Measurements from ENCODE around the gene MORN3.
"Not testable (repeated sequence)": the region's sequence is repeated elsewhere in the genome, so short reads cannot be mapped to it uniquely, and the experiment has no call there.

Gene MORN3

DNA sequence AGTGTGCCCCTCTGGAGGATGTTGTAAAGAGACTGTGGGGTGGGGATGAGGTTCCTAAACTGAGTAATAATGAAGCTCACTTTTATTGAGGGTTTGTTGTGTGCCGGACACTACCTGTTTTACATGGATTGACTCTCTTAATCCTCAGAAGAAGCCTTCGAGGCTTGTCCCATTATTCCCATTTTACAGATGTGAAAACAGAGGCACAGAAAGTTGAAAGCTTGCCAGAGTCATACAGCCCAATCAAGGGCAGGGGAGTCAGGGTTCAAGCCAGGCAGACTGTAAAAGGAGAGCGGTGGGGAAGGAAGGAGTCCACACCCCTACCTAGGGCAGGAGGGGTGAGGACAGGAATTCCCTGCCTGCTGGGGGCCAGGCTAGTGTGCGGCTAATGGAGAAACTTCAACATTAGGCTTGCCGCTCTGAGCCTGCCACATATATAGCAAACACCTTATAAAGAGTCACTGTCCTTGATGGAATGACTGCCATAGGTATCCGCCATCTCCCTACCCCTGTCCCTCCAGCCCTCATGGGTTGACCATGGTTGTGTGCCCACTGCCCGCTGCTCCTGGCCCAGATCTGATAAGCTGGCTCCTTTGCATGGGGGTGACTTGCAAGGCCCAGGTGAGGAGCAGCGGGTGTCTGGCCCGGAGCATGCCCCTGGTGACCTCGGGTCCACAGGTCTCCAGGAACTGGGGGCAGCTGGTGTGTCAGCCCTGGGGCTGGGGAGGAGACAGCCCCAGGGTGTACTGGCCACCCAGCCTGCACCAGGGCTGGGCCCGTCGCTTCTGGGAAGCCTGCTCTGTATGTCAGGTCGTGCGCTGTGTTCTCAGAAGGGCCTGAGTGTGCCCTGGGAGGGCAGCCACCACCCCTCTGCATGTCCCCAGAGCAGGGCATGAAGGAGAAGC lies 30.9 kb downstream of the MORN3 start:
- DNase-seq (ENCODE audit: low read depth) = no peak

DNA sequence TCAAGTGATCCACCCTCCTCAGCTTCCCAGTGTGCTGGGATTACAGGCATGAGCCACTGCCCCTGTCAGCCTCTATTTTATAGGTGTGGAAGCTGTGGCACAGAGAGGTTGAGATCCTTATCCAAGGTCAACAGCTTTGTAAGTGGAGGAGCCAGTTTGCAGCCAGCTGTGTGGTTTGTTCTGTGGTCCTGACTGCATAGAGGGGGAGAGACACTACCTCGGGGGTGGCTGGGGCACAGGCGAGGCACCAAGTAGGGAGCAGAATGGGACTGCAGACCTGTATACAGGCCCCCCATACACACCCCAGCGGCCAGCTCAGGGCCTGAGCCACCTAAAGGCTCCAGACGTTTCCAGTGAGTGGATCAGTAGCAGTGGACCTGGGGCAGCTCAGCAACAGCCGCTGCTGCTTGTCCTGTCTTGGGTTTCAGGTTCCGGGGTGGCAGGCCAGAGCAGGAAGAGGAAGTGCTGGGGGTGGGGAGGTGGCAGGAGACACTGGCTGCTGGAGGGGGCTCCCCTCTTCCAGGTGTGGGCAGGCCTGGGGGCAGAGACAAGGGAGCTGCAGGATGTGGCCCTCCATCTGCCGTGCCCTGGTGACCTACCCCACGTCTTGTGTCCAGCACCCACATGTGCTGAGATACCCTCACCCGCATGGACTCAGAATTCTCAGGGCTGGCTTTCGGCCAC lies 32.1 kb downstream of the MORN3 start:
- DNase-seq (ENCODE audit: low read depth) = no peak

DNA sequence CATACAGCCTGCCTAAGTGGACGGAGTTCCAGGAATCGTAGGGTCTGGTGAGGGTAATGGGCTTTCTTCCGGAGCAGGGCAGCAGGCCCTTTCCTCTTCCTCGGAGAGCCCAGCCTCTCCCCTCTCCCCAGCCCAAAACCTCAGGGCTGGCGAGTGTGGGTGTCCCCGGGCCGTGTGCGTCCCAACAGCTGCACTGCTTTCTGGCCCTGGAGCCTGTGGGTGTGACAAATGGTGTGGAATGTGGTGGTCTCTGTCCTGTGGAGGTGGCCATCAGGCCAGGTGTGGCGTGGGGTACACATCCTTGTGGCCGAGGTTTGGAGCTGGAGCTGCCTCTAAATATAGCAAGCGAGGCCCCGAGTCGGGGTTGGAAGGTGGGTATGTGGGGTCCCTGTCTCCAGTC lies 34.6 kb downstream of the MORN3 start:
- no peak for DNase-seq (ENCODE audit: low read depth)

DNA sequence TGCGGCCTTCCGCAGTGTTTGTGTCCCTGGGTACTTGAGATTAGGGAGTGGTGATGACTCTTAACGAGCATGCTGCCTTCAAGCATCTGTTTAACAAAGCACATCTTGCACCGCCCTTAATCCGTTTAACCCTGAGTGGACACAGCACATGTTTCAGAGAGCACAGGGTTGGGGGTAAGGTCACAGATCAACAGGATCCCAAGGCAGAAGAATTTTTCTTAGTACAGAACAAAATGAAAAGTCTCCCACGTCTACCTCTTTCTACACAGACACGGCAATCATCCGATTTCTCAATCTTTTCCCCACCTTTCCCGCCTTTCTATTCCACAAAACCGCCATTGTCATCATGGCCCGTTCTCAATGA lies 35.6 kb downstream of the MORN3 start:
- DNase-seq (ENCODE audit: low read depth) = not testable (repeated sequence)

DNA sequence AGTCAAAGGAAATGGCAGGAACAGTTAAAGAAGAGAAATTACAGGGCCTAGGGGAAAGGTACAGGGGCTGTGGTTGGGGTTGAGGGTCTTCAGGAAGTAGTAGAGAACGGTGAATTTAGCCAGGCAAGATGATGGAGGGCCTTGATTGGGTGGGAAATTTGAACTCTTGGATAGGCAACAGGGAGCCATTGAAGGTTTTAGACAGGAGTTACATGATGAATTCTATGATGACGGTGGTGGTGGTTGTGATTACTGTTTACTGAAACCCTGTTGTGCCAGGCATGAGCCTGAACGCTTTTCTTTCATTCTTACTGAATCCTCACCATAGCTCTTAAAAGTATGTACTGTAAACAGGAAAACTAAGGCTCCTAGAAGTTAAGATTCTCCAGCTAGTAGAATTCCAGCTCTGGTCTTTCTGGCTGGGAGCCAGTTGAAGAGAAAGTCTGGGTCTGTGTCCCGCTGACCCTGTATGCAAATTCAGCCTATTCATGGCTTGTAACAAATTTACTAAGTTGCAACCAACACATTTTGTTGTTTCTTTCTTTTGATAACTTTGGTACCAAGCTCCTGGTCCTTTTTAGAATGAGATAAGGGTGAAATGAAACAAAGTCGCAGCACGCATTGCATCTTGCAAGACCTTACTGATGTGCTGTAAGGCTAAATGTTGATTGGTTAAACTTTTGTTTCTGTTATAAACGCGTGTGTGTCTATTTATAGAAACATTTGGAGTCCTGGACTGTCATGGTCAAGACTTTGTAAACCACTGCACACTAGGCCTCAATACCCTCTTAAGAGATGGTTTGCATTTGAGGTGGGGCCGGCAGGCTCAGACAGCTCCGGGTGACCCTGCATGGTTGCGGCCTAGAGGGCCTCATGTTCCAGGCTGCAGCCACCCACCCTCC lies 37.1 kb downstream of the MORN3 start:
- DNase-seq (ENCODE audit: low read depth) = no peak

DNA sequence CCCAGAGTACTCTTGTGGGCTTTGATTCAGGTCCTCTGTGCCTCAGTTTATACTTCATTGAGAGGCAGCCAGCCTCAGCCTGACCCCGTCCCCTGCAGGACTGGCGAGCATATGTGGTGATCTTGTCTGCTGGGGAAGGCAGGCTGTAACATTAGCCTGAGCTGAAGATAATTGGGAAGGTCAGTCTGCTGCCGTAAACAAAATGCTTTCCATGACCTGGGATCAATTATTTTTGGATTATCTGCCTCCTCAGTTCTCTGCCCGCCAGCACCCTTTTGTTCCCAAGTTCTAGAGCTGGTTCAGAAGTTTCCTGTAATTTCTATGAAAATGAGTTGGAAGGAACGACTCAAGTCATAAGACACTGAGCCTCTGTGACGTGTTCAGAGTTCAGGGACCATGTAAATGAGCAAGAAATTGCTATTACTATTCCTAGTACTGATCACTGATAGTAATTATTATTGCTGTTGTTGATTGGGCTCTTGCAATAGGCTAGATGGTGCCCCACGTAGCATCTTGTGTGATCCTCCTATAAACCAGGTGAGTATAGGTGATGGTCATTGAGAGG lies 38.6 kb downstream of the MORN3 start:
- no peak for DNase-seq (ENCODE audit: low read depth)

DNA sequence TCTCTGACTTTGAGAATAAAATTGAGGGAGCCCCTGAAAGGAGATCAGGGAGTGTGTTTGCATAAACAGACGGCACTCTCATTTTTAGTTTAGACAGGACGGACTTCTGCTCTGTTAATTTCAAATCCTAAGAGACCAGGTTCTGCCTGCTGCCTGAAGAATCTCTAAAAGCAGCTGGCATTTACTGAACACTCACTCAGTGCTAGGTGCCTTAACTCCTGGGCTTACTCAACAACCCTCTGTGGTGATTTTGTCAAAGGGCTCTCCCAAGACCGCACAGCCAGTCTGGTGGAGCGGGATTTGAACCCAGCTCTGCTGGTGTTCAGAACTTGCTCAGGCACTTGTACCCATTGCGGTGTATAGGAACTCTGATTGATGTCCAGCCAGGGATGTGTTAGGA lies 40.9 kb downstream of the MORN3 start:
- no peak for DNase-seq (ENCODE audit: low read depth)

DNA sequence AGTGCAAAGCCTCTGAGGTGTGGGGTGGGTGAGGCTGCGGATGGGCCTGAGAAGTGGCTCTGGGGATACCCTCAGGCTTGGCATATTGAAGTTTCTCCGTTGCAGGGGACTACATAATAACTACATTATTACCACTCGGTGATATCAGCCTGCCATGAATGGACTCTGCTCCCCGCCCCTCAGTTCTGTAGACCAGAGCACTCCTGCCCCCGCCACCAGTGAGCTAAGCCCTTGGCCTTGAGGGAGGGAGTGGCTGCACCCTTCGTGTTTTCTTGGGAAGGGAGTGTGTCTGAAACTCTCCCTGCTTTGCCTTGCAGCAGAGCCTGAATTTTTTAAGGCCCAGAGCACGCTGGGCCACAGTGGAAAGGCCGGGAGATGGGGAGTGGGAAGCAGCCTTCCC lies 41.4 kb downstream of the MORN3 start:
- no peak for DNase-seq (ENCODE audit: low read depth)

DNA sequence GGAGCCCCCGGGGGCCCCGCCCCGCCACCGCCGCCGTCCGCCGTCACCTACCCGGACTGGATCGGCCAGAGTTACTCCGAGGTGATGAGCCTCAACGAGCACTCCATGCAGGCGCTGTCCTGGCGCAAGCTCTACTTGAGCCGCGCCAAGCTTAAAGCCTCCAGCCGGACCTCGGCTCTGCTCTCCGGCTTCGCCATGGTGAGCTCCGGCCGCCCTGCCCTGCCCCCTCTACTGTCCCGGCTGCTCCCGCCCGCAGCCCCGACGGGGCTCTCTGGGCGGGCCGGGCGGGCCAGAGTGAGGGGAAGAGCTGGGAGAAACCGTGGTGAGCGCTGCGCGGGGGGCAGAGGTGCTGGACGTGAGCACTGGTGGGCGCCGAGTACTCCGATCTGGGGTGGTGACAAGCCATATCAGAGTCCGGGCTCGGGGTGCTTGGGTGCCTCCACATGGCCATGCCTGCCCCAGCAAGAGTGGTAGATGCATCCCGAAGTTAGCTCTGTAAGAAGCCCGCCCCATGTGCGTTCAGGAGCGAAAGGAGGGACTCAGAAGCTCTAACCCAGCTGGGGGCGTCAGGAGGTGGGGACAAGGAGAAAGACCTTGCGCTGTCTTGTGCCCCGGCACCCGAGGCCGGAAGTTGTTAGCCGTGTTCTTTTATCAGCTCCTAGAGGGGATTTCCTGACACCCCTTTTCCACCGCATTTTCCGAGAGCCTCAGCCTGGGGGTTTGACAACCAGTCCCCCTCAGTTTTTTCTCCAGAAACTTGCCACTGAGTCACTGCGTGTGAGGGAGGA lies 42.4 kb downstream of the MORN3 start:
- peak; percentile 80 for DNase-seq (ENCODE audit: low read depth)

DNA sequence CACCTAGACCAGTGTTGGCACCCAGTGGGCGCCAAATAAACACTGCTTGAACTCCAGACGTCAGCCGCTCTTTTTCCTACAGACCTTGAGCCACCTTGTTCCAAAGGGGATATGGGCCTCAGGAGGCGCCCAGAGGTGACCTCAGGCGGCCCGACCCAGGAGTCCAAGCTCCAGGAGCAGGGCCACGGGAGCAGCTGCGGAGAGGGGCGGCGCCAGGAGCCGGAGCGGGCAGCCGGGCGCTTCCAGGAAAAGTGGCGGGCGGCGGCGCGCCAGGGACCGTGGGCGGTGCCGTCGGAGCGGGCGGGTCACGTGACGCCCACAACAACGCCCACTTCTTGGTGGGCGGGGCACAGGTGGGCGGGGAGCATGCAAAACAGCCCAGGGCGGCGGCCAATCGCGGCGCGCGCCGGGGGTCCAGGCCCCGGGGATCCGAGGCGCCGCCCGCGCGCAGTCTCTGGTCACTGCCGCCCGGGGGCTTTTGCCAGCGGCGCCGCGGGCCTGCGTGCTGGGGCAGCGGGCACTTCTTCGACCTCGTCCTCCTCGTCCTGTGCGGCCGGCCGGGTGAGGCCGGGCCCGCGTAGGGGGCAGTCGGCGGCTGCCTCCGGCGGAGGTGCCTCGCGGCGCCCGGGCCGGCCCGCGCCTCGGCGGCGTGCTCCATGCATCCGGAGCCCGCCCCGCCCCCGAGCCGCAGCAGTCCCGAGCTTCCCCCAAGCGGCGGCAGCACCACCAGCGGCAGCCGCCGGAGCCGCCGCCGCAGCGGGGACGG lies 43.2 kb downstream of the MORN3 start, which contains the start of gene ORAI1:
ORAI1 (plus strand) TSS at position 444 of the 766 bp plus-strand sequence.
- DNase-seq (ENCODE audit: low read depth) = peak; percentile 95

DNA sequence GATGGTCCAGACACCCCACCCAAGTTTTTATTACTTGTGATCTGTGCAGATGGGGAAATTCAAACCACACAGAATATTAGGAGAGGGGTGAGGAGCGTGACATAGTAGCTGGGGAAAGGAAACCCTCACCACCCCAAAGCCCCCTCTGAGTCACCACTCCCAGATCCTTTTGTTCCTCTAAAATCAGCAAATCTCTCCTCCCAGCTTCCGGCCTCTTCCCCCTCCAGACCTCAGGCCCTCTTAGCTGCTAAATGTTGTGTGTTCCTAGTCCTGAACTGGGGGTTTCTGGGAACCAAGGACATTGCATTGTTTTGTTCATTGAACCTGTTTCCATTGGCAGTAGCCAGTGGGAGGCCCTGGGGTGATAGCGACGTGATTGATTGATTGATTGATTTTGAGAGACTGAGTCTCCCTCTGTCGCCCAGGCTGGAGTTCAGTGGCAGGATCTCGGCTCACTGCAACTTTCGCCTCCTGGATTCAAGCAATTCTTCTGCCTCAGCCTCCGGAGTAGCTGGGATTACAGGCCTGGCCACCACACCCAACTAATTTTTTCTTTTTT lies 49.0 kb downstream of the MORN3 start:
- DNase-seq (ENCODE audit: low read depth) = no peak

DNA sequence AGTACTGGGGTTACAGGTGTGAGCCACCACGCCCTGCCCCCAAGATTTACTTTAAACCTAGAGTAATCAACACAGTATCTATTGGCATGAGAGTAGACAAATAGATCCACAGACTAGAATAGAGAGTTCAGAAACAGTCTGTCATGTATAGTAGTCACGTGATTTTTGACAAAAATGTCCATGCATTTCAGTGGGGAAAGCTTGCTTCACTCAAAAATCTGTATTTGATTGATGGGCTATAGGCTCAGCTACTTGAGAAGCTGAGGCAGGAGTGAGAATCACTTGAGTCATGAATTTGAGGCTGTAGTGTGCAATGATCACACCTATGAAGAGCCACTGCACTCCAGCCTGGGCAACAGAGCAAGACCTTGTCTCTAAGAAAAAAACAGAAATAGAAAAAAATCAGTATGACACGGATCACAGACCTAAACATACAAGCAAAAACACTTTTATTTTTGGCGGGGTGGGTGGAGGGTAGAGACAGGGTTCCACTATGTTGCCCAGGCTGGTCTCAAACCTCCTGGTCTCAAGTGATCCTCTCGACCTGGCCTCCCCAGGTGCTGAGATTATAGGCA lies 50.7 kb downstream of the MORN3 start:
- no peak for DNase-seq (ENCODE audit: low read depth)

DNA sequence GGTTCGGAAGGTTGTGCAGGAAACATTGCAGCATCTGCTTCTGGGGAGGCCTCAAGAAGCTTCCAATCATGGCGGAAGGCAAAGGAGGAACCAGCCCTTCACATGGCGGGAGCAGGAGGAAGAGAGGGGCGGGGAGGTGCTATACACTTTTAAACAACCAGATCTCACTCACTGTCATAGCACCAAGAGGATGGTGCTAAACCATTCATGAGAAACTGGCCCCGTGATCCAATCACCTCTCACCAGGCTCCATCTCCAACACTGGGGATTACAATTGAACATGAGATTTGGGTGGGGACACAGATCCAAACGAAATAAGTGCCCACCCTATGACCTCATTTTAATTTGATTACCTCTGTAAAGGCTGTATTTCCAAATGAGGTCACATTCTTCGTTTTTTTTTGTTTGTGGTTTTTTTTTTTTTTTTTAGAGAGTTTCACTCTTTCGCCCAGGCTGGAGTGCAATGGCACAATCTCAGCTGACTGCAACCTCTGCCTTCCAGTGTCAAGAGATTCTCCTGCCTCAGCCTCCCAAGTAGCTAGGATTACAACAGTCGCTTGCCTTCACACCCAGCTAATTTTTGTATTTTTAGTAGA lies 54.5 kb downstream of the MORN3 start:
- no peak for DNase-seq (ENCODE audit: low read depth)

DNA sequence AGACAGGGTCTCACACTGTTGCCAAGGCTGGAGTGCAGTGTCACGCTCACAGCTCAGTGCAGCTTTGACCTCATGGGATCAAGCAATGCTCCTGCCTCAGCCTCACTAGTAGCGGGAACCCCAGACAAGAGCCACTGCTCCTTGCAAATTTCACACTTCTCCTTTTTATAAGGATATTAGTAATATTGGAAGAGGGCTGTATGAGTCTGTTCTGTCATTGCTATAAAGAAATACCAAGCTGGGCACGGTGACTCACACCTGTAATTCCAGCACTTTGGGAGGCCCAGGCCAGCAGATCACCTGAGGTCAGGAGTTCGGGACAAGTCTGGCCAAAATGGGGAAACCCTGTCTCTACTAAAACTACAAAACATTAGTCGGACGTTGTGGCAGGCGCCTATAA lies 56.0 kb downstream of the MORN3 start:
- DNase-seq (ENCODE audit: low read depth) = no peak

DNA sequence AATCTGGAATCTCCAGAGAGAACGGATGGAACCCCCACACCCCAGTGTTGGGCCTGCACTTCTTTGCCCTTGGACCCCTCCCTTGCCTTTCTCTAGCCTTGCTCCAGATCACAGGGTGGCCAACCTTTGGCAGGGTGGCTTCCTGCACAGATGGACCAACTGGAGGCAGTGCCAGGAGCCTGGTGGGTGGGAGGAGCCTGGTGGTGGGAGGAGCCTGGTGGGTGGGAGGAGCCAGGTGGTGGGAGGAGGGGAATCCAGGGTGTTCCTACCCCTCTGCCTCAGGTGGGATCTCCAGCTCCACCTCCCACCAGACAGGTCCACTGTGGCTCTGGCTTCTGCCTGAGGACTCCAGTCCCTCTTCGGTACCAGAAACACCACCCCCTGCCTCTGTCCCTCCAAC lies 58.1 kb downstream of the MORN3 start:
- no peak for DNase-seq (ENCODE audit: low read depth)

DNA sequence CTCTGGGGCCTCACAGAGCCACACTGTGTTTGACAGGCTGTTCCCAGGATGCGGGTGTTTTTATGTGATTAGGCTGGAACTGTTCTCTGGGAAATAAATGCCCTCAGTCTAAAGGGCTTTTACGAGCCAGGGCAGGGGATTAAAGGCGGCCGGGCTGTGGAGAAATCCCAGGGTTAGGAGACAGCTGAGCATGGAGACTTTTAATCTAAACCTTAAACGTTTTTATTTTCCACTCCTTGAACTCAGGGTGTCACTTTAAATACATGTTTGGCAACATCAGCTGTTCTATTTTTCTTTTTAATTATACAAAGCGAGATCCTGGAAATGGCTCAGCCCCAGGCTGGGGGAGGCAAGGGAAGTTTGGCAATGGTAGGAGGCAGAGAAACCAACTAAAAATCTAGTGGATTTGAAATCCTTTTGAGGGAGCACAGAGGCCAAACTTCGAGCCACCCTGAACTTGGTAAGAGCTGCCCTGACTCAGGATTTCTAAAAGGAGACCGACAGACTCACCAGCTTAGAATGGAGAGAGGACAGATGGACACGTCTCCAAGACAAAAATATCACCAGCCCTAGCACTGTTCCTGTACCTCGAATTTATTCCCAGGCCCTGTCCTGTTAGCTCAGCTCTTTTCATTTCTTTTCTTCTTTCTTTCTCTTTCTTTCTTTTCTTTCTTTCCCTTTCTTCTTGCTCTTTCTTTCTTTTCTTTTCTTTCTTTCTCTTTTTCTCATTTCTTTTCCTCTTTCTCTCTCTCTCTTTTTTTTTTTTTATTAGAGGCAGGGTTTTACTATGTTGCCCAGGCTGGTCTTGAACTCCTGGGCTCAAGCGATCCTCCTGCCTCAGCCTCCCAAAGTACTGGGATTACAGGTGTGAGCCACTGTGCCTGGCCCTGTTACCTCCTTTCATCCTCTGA lies 59.0 kb downstream of the MORN3 start:
- no peak for DNase-seq (ENCODE audit: low read depth)

DNA sequence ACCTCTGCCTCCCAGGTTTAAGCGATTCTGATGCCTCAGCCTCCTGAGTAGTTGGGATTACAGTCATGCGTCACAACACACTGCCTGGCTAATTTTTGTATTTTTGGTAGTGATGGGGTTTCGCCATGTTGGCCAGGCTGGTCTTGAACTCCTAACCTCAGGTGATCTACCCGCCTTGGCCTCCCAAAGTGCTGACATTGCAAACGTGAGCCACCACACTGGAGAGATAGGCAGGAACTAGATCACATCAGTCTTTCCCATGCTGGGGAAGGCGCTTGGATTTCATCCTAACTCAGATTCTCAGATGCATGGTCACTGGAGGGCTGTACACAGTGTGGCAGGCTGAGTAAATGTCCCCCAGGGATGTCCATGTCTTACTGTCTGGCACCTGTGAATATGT lies 61.2 kb downstream of the MORN3 start:
- DNase-seq (ENCODE audit: low read depth) = no peak

DNA sequence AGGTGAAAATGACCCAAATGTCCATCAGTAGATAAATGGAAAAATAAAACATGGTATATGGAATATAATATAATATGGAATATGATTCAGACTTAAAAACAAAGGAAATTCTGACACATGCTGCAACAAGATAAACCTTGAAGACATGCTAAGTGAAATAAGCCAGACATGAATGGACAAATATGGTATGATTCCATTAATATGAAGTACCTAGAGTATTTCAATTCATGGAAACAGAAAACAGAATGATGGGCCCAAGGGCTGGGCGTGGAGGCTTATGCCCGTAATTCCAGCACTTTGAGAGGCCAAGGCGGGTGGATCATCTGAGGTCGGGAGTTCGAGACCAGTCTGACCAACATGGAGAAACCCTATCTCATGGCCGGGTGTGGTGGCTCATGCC lies 65.9 kb downstream of the MORN3 start:
- no peak for DNase-seq (ENCODE audit: low read depth)
